GM10248 (cell line): ENCODE results near the gene BMPR1B.

Experiments
- CTCF ChIA-PET: fragments of 300-600 bp; sonication (Branson Sonifier 250); formaldehyde crosslinking; extraction: SDS; loops from one replicate; lab custom pipeline; 2021; ENCODE audit warnings: antibody characterized with exemption; lab: Yijun Ruan, JAX
- POLR2A ChIA-PET: fragments of 350-650 bp; sonication (Branson Sonifier 250); formaldehyde crosslinking; extraction: SDS; loops from one replicate; lab custom pipeline; 2020; ENCODE audit warnings: antibody characterized with exemption; lab: Yijun Ruan, JAX
- DNase-seq: peaks from one replicate; pipeline ENCODE4 v3.0.0; 2012; ENCODE audit errors: extremely low spot score
- CTCF ChIP-seq: IDR thresholded peaks from 2 replicates; pipeline ENCODE4 v1.5.1; 2012; ENCODE audit warnings: mild to moderate bottlenecking, low read depth; ENCODE audit errors: extremely low read depth, missing control alignments, control extremely low read depth

BMPR1B gene

GRCh38 chr4:94887027-94887426 is 129.3 kb downstream of the BMPR1B start:
- ChIA-PET POLR2A (no interaction called here), CTCF (no interaction called here)
- TF ChIP-seq CTCF = no peak

GRCh38 chr4:94889523-94889922 is 131.8 kb downstream of the BMPR1B start:
- POLR2A ChIA-PET = no interaction called here
- CTCF ChIA-PET = no interaction called here
- DNase-seq = no peak
- TF ChIP-seq CTCF = no peak

More at GRCh38 chr4:94887027-94887426, 129.3 kb downstream of the BMPR1B start:
- DNase-seq = no peak

- TF ChIP-seq CTCF = no peak
- ChIA-PET POLR2A (no interaction called here), CTCF (no interaction called here)
- DNase-seq = no peak
Observed at GRCh38 chr4:94889946-94890345, 132.2 kb downstream of the BMPR1B start.

- no peak for TF ChIP-seq CTCF
- POLR2A ChIA-PET = no interaction called here
- no peak for DNase-seq
- CTCF ChIA-PET = no interaction called here
Observed at GRCh38 chr4:94890579-94890978, 132.8 kb downstream of the BMPR1B start.

GRCh38 chr4:94892051-94892450 is 134.3 kb downstream of the BMPR1B start:
- no peak for DNase-seq
- POLR2A ChIA-PET = no interaction called here
- CTCF ChIA-PET = interaction anchor here (1.2 kb wide), 1 partner anchor 10 kb away, joined by 3 read pairs; no protein-coding TSS in a partner anchor
- TF ChIP-seq CTCF = no peak

GRCh38 chr4:94895081-94895480 is 137.3 kb downstream of the BMPR1B start:
- DNase-seq = no peak
- ChIA-PET CTCF (no interaction called here), POLR2A (no interaction called here)
- TF ChIP-seq CTCF = no peak

- ChIA-PET CTCF (no interaction called here), POLR2A (no interaction called here)
- no peak for TF ChIP-seq CTCF
- DNase-seq = no peak
Observed at GRCh38 chr4:94897023-94897422, 139.3 kb downstream of the BMPR1B start.
